Transverse colon (tissue), 4 donors: ENCODE results near the gene LPCAT3.

Experiments
- CTCF ChIP-seq, 5 experiments: fragments of 200-600 bp in 3 of 5; fragments of 450-650 bp in 2 of 5; sonication (generic) in 3 of 5; IDR thresholded peaks; 1 replicate in 2 of 5; 2 replicates in 3 of 5; pipeline ENCODE4 v1.5.1; 2016 to 2017; ENCODE audit warnings: antibody characterized with exemption in 5 of 5, inconsistent platforms in 3 of 5, mild to moderate bottlenecking in 2 of 5, moderate library complexity in 1 of 5
- POLR2A ChIP-seq: fragments of 450-650 bp; IDR thresholded peaks from one replicate; pipeline ENCODE4 v1.6.1; 2016; ENCODE audit warnings: antibody characterized with exemption, mild to moderate bottlenecking, moderate library complexity
- POLR2AphosphoS5 ChIP-seq, 3 donors: sonication (generic); formaldehyde crosslinking; IDR thresholded peaks; one replicate each; pipeline ENCODE4 v1.6.1; 2016; ENCODE audit warnings: antibody characterized with exemption in 3 of 3

DNA sequence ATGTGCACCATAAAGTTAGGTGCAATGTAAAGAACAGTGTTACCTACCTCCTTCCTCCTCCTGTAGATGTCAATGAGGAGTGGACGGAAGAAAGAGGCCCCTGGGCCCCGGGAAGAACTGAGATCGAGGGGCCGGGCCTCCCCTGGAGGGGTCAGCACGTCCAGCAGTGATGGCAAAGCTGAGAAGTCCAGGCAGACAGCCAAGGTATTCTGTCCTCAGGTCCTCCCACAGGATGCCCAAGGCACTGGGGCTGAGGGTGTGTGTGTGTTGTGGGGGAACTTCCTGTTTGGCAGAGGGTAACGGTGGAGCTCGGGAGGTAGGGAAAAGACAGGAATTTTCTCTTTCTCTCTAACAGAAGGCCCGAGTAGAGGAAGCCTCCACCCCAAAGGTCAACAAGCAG lies 84.2 kb downstream of the LPCAT3 start:
- TF ChIP-seq CTCF (IDR thresholded peaks at IDR 0.05) (no peak), POLR2A (no peak), POLR2AphosphoS5 (IDR thresholded peaks at IDR 0.05) (no peak)
